Measurements from ENCODE around the gene KCTD8.

- TF ChIP-seq CTCF (conservative IDR thresholded peaks at IDR 0.05) (no peak), EZH2 (IDR thresholded peaks at IDR 0.05; ENCODE audit: low read depth) (no peak)
These were observed 134.9 kb downstream of the KCTD8 start for GRCh38 chr4:44313702-44314101.
